22Rv1 (cell line): ENCODE data around the gene TRIB2.

Experiments
- H3K27ac ChIP-seq: fragments of 450-650 bp; 2 replicates; pipeline ENCODE4 v1.5.1; 2017
- ZFX ChIP-seq: fragments of 450-650 bp; IDR thresholded peaks from 2 replicates; pipeline ENCODE4 v1.6.1; 2017; ENCODE audit warnings: antibody characterized with exemption, borderline replicate concordance
- TF ChIP-seq, protein P1 (sequence below): fragments of 450-650 bp; IDR thresholded peaks from 2 replicates; pipeline ENCODE4 v1.5.1; 2017; ENCODE audit warnings: mild to moderate bottlenecking

Gene TRIB2

DNA sequence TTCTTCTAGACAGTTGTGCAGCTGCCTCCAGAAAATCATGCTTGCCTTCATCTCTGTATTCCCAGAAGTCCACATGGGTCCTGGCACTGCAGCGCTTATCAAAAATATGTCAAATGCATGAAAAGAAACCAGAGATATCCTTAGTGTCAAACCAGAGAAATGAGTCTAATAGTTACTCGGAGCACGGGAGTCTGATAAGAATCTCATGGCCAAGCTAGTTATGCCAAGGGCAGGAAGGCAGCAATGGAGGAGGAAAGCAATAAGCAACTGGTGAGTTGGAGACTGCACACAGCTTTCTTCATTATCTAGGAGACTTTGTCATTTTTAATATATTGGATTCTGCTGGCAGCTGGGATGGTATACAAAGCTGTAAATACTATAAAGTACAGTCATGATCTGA is 38.6 kb downstream of the TRIB2 start:
- H3K27ac ChIP-seq = no peak overlapping the region
- no peak for TF ChIP-seq ZFX
- TF ChIP-seq, protein P1, sequence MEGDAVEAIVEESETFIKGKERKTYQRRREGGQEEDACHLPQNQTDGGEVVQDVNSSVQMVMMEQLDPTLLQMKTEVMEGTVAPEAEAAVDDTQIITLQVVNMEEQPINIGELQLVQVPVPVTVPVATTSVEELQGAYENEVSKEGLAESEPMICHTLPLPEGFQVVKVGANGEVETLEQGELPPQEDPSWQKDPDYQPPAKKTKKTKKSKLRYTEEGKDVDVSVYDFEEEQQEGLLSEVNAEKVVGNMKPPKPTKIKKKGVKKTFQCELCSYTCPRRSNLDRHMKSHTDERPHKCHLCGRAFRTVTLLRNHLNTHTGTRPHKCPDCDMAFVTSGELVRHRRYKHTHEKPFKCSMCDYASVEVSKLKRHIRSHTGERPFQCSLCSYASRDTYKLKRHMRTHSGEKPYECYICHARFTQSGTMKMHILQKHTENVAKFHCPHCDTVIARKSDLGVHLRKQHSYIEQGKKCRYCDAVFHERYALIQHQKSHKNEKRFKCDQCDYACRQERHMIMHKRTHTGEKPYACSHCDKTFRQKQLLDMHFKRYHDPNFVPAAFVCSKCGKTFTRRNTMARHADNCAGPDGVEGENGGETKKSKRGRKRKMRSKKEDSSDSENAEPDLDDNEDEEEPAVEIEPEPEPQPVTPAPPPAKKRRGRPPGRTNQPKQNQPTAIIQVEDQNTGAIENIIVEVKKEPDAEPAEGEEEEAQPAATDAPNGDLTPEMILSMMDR = no peak

DNA sequence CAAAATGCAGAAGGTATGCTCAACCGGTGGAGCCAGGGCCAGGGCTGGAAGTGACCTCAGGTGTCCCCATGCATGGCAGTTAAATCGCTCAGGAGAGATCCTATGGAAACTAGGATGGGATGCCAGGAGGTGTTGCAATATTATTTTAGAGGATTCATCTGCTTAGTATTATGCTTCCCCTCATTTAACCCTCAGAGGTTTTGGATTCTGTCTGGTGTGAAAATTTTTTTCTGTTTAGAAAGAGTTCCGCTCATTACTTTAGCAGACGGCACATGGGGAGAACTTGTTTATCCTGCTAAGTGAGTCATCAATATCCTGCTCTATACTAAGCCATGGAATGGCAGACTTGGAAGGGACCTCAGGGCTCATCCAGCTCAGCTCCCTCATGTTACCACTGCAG is 42.5 kb downstream of the TRIB2 start:
- H3K27ac ChIP-seq = no peak overlapping the region
- TF ChIP-seq, protein P1 = no peak
- no peak for TF ChIP-seq ZFX

DNA sequence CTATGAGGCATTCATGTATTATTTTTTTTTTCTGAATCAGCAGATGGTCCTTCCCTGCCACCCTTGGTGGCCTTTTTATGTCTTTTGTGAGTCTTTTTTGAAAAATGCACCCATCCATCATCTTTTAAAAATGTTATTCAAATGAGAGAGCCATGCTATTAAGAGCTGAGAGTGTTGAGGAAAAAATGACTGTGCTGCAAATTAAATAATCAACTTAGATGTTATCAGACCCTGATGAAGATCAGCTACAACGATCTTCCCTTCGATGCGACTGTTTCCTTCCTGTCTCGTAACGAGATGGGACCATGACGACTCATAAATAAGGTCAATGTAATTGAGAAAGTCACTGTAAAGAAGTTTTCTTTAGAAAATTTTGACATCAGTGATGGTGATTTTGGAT is 44.4 kb downstream of the TRIB2 start:
- TF ChIP-seq, protein P1 = no peak
- TF ChIP-seq ZFX = no peak
- no peak overlapping the region for H3K27ac ChIP-seq

DNA sequence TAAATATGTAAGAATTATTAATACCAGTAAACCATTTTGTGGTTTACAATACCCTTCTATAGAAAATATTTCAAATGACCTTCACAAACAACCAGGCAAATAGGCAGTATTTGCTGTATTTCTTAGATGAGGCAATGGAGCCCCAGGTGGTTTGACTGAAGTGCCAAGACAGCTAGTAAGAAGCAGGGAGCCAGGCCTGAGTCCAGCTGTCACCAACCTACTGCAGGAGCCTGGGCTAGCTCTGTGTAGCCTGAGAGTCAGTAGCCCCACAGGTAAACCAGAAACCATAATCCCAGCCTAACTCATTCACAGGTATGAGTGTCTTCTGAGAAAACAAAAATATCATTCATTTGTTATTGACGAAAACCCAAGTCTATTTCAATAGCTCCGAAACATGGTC is 45.6 kb downstream of the TRIB2 start:
- H3K27ac ChIP-seq = no peak overlapping the region
- TF ChIP-seq, protein P1 = no peak
- TF ChIP-seq ZFX = no peak

DNA sequence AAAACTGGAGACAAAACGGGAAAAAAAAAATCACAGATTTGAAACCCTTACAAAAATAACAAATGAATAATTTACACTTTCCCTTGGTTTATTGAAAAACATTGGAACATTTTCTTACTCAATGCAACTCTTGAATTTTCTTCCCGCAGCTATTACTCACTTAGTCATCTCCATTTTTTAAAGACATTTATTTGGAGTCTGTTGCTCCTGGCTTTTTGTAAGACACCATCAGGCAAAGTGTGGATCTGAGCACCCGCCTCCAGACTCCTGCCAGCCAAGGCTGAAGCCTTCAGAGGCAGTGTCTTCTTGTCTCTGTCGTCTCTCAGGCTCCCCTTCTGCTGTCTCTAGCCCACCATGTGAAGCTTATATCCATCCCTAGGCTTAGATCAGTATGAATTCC is 46.2 kb downstream of the TRIB2 start:
- no peak overlapping the region for H3K27ac ChIP-seq
- no peak for TF ChIP-seq ZFX
- TF ChIP-seq, protein P1 = no peak

DNA sequence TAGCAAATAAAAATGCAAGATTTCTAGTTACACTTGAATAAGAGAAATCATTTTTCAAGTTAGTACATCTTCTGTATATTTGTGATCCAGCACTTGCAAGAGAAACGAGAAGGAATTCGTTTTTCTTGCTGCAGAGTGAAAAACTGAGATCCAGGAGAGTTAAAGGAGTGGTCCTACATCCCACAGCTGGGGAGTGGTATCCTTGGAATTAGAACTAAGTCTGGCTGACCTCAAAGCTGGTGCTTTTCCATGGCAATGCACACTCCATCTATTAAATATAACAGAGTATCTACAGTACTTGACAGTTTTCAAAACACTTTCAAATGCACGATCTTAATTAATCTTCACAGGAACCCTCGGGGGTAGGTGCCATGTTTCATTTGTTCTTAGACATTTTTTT is 46.8 kb downstream of the TRIB2 start:
- H3K27ac ChIP-seq = no peak overlapping the region
- TF ChIP-seq, protein P1 = no peak
- TF ChIP-seq ZFX = no peak

DNA sequence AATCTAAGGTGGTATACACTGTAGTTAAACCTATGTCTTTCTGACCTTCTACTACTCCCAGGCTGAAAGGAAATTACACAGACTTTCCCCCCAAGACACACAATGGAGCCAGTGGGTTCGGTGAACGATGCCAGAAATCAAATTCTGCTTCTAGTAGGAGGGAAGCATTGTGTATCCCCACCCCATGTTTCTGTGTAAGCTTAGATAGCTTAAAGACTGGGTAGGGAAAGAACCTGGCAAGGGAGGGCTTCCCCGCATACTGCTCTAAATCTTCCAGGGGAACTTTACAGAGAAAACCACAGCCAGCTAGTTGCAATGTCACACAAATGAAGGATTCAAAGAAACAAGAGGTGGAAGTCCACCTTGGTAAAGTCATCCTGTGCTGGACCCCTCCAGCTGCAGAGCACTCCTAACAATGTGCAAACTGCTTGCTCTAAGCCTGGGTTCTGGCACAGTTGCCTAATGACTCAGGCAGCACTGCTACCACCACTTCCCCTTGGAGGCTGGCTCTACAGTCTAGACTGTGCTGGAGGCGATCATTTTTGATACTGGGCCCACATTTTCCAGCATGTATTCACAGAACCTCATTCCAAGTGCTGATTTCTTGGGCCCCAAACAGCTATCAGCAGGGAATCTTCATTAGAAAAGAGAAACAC is 47.5 kb downstream of the TRIB2 start:
- TF ChIP-seq, protein P1 = no peak
- no peak for TF ChIP-seq ZFX
- H3K27ac ChIP-seq = no peak overlapping the region
